Esophagus mucosa (tissue), 1 donor: ENCODE data around the gene SP4. TPM values are rescaled to one million over a fixed set of nuclear protein-coding genes. Genes with fewer than 3 reads are reported as not detected.

Experiments
- ATAC-seq: fragments of 200-7000 bp; cut with Tn5 transposase; one replicate; pipeline ENCODE4 v1.9.1; 2020
- total RNA-seq: library from RNA; stranded (reverse); gene quantifications from one replicate; pipeline ENCODE4 v1.2.4, GENCODE V29; 2023
- donor health status: DM: yes; HTN: yes; CAD: no.

Gene SP4
- 2.6 TPM for total RNA-seq

GRCh38 chr7:21427871-21428658, at the start of gene SP4:
TSS of gene SP4 (plus strand) at chr7:21428083. CDS start at chr7:21428252, 169 bp downstream.
- ATAC-seq = peak; percentile 92

- ATAC-seq = no peak
These were observed 44.4 kb upstream of the SP4 start for GRCh38 chr7:21383227-21384220.

- ATAC-seq = no peak
These were observed 33.9 kb upstream of the SP4 start for GRCh38 chr7:21393937-21394336.

- ATAC-seq = no peak
These were observed 25.9 kb upstream of the SP4 start for GRCh38 chr7:21401944-21402343.

GRCh38 chr7:21407796-21408480, 19.9 kb upstream of the SP4 start:
- no peak for ATAC-seq

GRCh38 chr7:21408481-21408820, 19.4 kb upstream of the SP4 start:
- ATAC-seq = no peak

GRCh38 chr7:21412410-21412851, 15.5 kb upstream of the SP4 start:
- ATAC-seq = no peak

- no peak for ATAC-seq
These were observed 14.9 kb upstream of the SP4 start for GRCh38 chr7:21412957-21413356.

GRCh38 chr7:21413502-21413901, 14.4 kb upstream of the SP4 start:
- no peak for ATAC-seq

- no peak for ATAC-seq
These were observed 13.0 kb upstream of the SP4 start for GRCh38 chr7:21414795-21415393.

GRCh38 chr7:21417647-21418046, 10.2 kb upstream of the SP4 start:
- no peak for ATAC-seq

- no peak for ATAC-seq
These were observed 5.1 kb upstream of the SP4 start for GRCh38 chr7:21422751-21423150.

- ATAC-seq = no peak
These were observed 2.6 kb upstream of the SP4 start for GRCh38 chr7:21425290-21425689.

GRCh38 chr7:21426286-21427181, 1.3 kb upstream of the SP4 start:
- ATAC-seq = no peak

- ATAC-seq = peak; percentile 97
These were observed 557 bp upstream of the SP4 start for GRCh38 chr7:21427182-21427870.

- ATAC-seq = no peak
These were observed 717 bp downstream of the SP4 start for GRCh38 chr7:21428659-21428941.

- ATAC-seq = no peak
These were observed 1.1 kb downstream of the SP4 start for GRCh38 chr7:21429021-21429420.

GRCh38 chr7:21429786-21430574, 2.1 kb downstream of the SP4 start:
- ATAC-seq = no peak

GRCh38 chr7:21430575-21430954, 2.7 kb downstream of the SP4 start:
- no peak for ATAC-seq

GRCh38 chr7:21443149-21443841, 15.4 kb downstream of the SP4 start:
- ATAC-seq = no peak
